IPS-15b (cell line): Measurements from ENCODE around the gene NDOR1.
"Not testable (repeated sequence)": the region's sequence is repeated elsewhere in the genome, so short reads cannot be mapped to it uniquely, and the experiment has no call there.

ENCODE experiments used
- H3K27me3 ChIP-seq: one replicate; pipeline ENCODE4 v1.6.1; 2013; ENCODE audit warnings: low read length; ENCODE audit not compliant: control insufficient read depth, insufficient read depth
- H3K36me3 ChIP-seq: one replicate; pipeline ENCODE4 v1.6.1; 2013; ENCODE audit warnings: low read length; ENCODE audit not compliant: control insufficient read depth, insufficient read depth
- H3K4me1 ChIP-seq: one replicate; pipeline ENCODE4 v1.6.1; 2013; ENCODE audit warnings: mild to moderate bottlenecking, low read length; ENCODE audit not compliant: control insufficient read depth, insufficient read depth
- H3K4me3 ChIP-seq: one replicate; pipeline ENCODE4 v1.5.1; 2013; ENCODE audit warnings: low read depth, low read length
- H3K9ac ChIP-seq: one replicate; pipeline ENCODE4 v1.6.1; 2013; ENCODE audit warnings: low read depth, mild to moderate bottlenecking, low read length
- H3K9me3 ChIP-seq: one replicate; pipeline ENCODE4 v1.6.1; 2013; ENCODE audit warnings: mild to moderate bottlenecking, low read length; ENCODE audit not compliant: control insufficient read depth, insufficient read depth

The NDOR1 gene

DNA sequence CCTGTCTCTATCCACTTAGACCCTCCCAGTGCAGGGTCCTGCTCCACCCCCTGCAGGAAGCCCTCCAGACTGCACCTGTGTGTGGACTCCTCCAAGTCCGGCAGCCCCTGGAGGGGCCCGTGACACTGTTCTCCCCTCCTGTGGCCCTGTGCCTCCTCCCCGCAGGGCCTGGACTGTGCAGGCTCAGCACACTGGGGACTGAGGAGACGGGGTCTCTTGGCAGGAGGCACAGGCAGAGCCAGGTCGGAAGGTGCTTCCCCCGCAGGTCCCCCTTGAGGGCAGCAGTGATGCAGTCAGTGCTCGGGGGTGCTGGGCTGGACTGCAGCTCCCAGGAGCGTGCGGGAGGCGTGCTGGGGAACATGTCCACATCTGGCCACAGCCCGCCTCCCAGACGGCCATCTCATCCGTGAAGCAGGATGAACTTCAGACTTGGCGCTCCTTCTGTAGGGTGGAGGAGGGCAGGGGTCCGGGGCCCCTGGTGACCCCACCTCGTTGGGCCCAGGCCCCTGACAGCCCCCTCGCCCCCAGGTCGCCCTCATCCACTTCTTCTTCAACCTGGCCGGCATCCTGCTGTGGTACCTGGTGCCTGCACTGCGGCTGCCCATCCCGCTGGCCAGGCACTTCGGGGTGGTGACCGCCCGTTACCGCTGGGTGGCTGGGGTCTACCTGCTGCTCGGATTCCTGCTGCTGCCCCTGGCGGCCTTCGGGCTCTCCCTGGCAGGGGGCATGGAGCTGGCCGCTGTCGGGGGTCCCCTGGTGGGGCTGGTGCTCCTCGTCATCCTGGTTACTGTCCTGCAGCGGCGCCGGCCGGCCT is 30.1 kb downstream of the NDOR1 start:
- Histone ChIP-seq H3K9me3 (no peaks in the 10 kb centered on the region), H3K4me3 (no peak overlapping the region), H3K36me3 (no peaks in the 10 kb centered on the region), H3K9ac (no peak overlapping the region), H3K27me3 (no peaks in the 10 kb centered on the region), H3K4me1 (no peaks in the 10 kb centered on the region)

DNA sequence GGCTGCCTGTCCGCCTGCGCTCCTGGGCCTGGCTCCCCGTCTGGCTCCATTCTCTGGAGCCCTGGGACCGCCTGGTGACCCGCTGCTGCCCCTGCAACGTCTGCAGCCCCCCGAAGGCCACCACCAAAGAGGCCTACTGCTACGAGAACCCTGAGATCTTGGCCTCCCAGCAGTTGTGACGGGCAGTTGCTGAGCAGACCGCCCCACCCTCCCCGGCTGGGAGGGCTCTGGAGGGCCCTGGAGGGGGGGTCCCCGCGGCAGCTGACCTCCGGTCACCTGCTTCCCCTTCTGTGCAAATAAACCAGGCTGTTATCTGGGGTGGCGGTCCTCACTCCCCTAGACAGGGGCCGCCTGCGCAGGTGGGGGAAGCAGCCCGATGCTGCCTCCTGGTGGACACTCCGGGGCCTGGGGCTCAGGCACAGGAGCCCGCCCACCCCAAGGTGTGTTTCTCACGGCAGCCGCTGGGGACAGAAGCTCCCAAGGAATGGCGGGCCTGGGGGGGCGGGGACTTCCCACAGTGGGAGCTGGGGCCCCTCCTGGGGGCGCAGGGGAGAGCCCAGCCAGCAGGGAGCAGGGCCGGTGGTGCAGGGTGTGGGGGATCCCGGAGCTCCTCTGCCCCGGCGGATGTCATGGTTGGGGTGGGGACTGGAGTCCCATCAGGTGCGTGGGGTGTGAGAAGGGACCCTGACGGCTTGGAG is 30.9 kb downstream of the NDOR1 start:
- no peaks in the 10 kb centered on the region for H3K9me3 ChIP-seq
- no peaks in the 10 kb centered on the region for H3K4me1 ChIP-seq
- no peaks in the 10 kb centered on the region for H3K27me3 ChIP-seq
- H3K9ac ChIP-seq, result no peak overlapping the region
- peak overlapping the region; percentile 13 for H3K4me3 ChIP-seq
- no peaks in the 10 kb centered on the region for H3K36me3 ChIP-seq

DNA sequence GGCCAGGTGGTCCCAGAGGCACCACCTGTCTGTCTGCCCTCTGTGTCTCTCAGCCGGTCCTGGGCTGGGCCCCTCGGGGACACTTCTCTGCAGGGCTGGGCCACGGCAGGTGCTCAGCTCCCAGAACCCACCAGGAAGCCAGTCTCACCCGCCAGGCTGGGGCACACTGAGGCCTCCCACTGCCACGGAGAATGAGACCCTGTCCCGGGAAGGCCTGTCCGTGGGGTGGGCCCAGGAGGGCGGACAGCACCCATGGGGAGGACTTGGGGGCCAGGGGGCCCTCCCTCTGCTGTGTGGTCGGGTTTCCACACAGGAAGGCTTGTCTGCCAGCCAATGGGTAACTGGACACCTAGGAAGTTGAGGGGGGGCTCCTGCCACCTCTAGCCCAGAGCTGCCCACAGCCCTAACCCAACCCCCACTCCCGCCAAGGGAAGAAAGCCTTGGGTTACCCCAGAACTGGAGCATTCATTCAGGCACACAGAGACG is 31.5 kb downstream of the NDOR1 start:
- H3K4me1 ChIP-seq, result no peaks in the 10 kb centered on the region
- no peaks in the 10 kb centered on the region for H3K9me3 ChIP-seq
- peaks cover 2% of the 10 kb centered on the region for H3K36me3 ChIP-seq
- no peak overlapping the region for H3K9ac ChIP-seq
- peak overlapping the region; percentile 13 for H3K4me3 ChIP-seq
- H3K27me3 ChIP-seq, result no peaks in the 10 kb centered on the region

DNA sequence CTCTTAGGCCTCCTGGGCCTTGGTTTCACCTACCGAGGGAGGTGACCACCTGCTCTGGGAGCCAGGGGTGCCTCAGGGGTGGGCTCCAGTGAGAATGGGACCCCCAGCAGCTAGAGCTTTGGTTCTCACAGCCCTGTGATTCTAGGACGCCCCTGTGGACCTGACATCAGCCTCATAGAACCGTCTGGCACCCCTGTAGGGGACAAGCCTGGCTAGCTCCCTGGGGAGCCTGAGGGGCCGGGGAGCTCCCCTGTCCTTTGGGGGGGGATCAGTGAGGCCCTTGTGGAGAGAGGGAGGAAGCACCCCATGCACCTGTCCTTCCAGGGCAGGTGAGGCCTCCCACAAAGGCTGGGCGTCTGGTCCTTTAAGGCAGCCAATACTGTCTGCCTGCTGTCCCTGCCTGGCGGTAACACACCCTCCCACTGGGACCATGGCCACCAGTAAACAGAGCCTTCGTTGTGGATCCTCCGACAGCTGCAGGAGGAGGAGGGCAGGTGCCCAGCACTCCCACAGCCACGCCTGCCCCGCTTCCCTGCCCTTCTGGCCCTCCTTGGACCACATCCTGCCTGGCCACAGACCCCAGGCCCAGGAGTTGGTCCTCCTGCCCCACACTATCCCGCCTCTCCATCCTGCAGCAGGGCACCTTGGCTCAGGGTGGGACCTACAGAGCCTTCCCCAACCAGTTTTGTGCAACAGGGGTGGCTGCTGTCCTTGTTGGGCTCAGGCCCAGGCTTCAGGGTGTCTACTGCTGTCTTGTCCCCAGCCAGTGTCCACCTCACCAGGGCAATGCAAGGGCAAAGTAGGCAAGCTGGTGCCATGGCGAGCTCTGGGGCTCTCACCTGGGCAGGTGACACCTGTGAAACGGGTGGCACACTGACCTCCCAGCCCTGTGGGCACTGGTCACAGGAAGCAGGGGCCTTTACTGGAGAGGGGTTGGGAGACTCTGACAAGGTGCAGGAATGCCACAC is 32.5 kb downstream of the NDOR1 start:
- H3K9ac ChIP-seq, result no peak overlapping the region
- H3K9me3 ChIP-seq, result no peaks in the 10 kb centered on the region
- no peaks in the 10 kb centered on the region for H3K4me1 ChIP-seq
- no peak overlapping the region for H3K4me3 ChIP-seq
- H3K27me3 ChIP-seq, result no peaks in the 10 kb centered on the region
- peaks cover 12% of the 10 kb centered on the region for H3K36me3 ChIP-seq

DNA sequence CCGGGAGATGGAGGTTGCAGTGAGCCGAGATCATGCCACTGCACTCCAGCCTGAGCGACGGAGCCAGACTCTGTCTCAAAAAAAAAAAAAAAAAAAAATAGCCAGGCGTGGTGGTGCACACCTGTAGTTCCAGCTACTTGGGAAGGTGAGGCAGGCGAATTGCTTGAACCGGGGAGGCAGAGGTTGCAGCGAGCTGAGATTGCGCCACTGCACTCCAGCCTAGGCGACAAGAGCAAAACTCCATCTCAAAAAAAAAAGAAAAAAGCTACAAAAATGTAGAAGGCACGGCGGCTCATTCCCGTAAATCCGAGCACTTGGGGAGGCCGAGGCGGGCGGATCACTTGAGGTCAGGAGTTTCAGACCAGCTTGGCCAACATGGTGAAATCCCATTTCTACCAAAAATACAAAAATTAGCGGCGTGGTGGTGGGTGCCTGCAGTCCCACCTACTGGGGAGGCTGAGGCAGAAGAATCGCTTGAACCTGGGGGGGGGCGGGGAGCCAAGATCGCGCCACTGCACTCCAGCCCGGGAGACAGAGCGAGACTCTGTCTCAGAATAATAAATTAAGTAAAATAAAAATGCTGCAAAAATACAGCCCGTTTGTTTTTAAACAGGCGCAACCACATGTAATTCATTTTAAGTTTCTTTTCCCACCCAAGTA is 34.2 kb downstream of the NDOR1 start:
- H3K36me3 ChIP-seq, result peaks cover 19% of the 10 kb centered on the region
- H3K4me3 ChIP-seq, result peak overlapping the region; percentile 75
- H3K27me3 ChIP-seq, H3K4me1 ChIP-seq, H3K9me3 ChIP-seq: not testable (repeated sequence)
- H3K9ac ChIP-seq, result peak overlapping the region; percentile 83

DNA sequence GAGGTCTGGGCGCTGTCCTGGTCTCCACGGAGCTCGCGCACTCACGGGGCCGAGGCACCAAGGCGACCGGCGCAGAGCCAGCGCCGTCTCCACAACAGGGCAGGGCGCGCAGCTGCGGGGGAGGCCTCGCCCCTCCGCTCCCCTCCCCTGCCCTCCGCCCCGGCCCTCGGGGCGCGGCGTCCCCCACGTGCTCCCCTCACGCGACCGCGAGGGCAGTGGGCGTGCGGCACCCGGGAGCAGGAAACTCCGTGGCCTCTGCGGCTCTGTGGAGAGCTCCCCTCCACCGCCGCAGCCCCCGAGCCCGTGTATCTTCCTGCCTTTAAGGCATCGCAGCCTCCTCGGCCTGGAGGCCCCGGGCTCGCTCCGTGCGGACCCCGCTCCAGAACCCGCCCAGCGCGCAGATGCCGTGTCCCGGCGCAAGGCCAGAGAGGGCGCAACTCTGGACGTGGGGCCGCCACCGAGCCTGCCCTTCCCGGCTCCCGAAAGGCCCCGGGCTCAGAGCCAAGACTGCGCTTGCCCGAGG is 34.9 kb downstream of the NDOR1 start:
- peak overlapping the region; percentile 75 for H3K4me3 ChIP-seq
- H3K27me3 ChIP-seq, result no peaks in the 10 kb centered on the region
- peaks cover 19% of the 10 kb centered on the region for H3K36me3 ChIP-seq
- no peaks in the 10 kb centered on the region for H3K9me3 ChIP-seq
- H3K4me1 ChIP-seq, result peaks cover 5% of the 10 kb centered on the region
- peak overlapping the region; percentile 83 for H3K9ac ChIP-seq

DNA sequence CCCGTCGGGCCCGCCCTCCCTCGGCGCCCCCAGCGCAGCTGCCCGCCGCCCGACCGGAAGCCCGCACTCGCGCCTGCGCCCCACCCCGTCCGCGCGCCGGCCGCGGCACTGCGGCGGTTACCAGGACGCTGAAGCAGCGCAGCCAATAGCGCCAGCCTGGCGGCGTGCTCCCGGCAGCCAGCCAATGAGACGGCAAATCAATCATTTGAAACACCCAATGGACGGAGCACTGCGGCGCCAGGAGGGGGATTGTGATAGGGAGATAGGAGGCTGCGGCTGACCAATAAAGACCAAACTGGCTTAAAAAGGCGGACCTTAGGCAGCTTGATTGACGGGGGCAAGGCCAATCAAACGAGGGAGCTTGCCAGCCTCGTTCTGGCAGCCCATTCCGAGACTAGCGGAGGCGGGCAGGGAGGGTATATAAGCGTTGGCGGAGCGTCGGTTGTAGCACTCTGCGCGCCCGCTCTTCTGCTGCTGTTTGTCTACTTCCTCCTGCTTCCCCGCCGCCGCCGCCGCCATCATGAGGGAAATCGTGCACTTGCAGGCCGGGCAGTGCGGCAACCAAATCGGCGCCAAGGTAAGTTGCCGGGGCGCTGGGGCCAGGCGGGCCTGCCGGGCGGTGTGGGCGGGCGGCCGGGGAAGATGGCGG is 35.5 kb downstream of the NDOR1 start, which contains the start of gene TUBB4B:
Gene TUBB4B (plus strand): TSS at position 447 of the 649 bp plus-strand sequence. CDS start 74 bp downstream, at position 521.
- Histone ChIP-seq H3K36me3 (peaks cover 19% of the 10 kb centered on the region), H3K4me1 (peaks cover 5% of the 10 kb centered on the region), H3K9me3 (no peaks in the 10 kb centered on the region), H3K9ac (peak within 1 kb of the TSS; percentile 83), H3K4me3 (peak within 1 kb of the TSS; percentile 77), H3K27me3 (no peaks in the 10 kb centered on the region)

DNA sequence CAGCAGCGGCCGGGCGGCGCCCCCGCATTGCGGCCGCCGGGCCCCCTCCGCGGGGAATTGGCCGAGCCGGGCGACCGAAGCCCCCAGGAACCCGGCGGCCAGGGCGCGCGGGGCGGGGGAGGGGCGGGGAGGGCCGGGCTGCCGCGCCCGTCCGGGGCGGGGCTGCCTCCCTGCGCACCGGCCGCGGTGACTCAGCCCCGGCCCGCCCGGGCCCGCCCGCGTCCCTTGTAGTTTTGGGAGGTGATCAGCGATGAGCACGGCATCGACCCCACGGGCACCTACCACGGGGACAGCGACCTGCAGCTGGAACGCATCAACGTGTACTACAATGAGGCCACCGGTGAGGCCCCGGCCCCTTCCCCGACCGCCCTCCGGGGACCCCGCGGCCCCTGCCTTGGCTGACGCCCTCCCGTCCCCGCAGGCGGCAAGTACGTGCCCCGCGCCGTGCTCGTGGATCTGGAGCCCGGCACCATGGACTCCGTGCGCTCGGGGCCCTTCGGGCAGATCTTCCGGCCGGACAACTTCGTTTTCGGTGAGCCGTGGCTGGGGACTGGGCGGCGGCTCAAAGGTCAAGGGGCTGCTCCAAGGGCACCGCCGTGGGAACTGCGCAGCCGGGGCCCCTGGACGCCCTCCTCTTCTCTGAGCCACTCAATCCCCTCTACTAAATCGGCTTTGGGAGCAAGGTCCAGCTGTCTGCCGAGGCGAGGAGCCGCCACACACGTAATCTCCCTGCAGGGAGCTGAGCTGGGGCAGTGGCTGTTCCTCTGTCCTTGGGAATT is 36.2 kb downstream of the NDOR1 start:
- peak overlapping the region; percentile 81 for H3K9ac ChIP-seq
- no peaks in the 10 kb centered on the region for H3K27me3 ChIP-seq
- peak overlapping the region; percentile 77 for H3K4me3 ChIP-seq
- H3K9me3 ChIP-seq, result no peaks in the 10 kb centered on the region
- H3K4me1 ChIP-seq, result peaks cover 5% of the 10 kb centered on the region
- H3K36me3 ChIP-seq, result peaks cover 19% of the 10 kb centered on the region

DNA sequence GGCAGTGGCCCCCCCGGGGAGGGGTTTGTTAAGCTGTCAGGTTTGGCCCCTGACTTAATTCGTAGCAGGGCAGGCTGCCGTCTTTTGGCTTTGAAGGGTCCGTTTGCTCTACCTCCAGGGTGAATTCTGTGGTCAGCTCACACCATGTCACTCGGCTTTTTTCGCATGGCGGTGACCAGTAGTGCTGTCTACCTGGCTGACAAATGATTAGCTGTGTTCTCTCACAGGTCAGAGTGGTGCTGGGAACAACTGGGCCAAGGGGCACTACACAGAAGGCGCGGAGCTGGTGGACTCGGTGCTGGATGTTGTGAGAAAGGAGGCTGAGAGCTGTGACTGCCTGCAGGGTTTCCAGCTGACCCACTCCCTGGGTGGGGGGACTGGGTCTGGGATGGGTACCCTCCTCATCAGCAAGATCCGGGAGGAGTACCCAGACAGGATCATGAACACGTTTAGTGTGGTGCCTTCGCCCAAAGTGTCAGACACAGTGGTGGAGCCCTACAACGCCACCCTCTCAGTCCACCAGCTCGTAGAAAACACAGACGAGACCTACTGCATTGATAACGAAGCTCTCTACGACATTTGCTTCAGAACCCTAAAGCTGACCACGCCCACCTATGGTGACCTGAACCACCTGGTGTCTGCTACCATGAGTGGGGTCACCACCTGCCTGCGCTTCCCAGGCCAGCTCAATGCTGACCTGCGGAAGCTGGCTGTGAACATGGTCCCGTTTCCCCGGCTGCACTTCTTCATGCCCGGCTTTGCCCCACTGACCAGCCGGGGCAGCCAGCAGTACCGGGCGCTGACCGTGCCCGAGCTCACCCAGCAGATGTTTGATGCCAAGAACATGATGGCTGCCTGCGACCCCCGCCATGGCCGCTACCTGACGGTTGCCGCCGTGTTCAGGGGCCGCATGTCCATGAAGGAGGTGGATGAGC is 37.0 kb downstream of the NDOR1 start:
- peaks cover 5% of the 10 kb centered on the region for H3K4me1 ChIP-seq
- H3K9ac ChIP-seq, result no peak overlapping the region
- peak overlapping the region; percentile 77 for H3K4me3 ChIP-seq
- no peaks in the 10 kb centered on the region for H3K9me3 ChIP-seq
- peaks cover 19% of the 10 kb centered on the region for H3K36me3 ChIP-seq
- H3K27me3 ChIP-seq, result no peaks in the 10 kb centered on the region
